ENCODE results near the gene FAM135A.

The FAM135A gene

GRCh38 chr6:70503813-70504465 lies 90.6 kb downstream of the FAM135A start:
- no peaks in the 10 kb centered on the region for H3K4me1 Mint-ChIP-seq
- H3K4me3 Mint-ChIP-seq: no peak overlapping the region
- no peak for ATAC-seq (replicated peaks; ENCODE audit: extremely low read depth, poor library complexity, severe bottlenecking)
- DNase-seq (ENCODE audit: low spot score in 2 of 2): no peak
- H3K27me3 Mint-ChIP-seq: no peaks in the 10 kb centered on the region
- no peak overlapping the region for H3K27ac Mint-ChIP-seq (ENCODE audit: low read depth)
- H3K9me3 Mint-ChIP-seq: peaks cover 10% of the 10 kb centered on the region
- H3K36me3 Mint-ChIP-seq (ENCODE audit: insufficient read depth): peaks cover 12% of the 10 kb centered on the region

- Mint-ChIP-seq H3K27ac (ENCODE audit: low read depth) (no peak overlapping the region), H3K27me3 (no peaks in the 10 kb centered on the region), H3K4me3 (no peak overlapping the region), H3K4me1 (no peaks in the 10 kb centered on the region), H3K9me3 (peaks cover 6% of the 10 kb centered on the region), H3K36me3 (ENCODE audit: insufficient read depth) (peaks cover 9% of the 10 kb centered on the region)
- DNase-seq (ENCODE audit: low spot score in 2 of 2) (no peak), ATAC-seq (replicated peaks; ENCODE audit: extremely low read depth, poor library complexity, severe bottlenecking) (no peak)
Observed at GRCh38 chr6:70506321-70506720, 93.0 kb downstream of the FAM135A start.

- DNase-seq (ENCODE audit: low spot score in 2 of 2): no peak
- peaks cover 9% of the 10 kb centered on the region for H3K36me3 Mint-ChIP-seq (ENCODE audit: insufficient read depth)
- H3K27ac Mint-ChIP-seq (ENCODE audit: low read depth): no peak overlapping the region
- no peaks in the 10 kb centered on the region for H3K4me1 Mint-ChIP-seq
- peaks cover 6% of the 10 kb centered on the region for H3K9me3 Mint-ChIP-seq
- H3K4me3 Mint-ChIP-seq: no peak overlapping the region
- H3K27me3 Mint-ChIP-seq: no peaks in the 10 kb centered on the region
- ATAC-seq (replicated peaks; ENCODE audit: extremely low read depth, poor library complexity, severe bottlenecking): no peak
Observed at GRCh38 chr6:70507161-70507560, 93.9 kb downstream of the FAM135A start.

GRCh38 chr6:70508953-70509352 lies 95.6 kb downstream of the FAM135A start:
- Mint-ChIP-seq H3K4me1 (no peaks in the 10 kb centered on the region), H3K9me3 (peaks cover 5% of the 10 kb centered on the region), H3K4me3 (no peak overlapping the region), H3K27me3 (no peaks in the 10 kb centered on the region), H3K27ac (ENCODE audit: low read depth) (no peak overlapping the region), H3K36me3 (ENCODE audit: insufficient read depth) (peaks cover 7% of the 10 kb centered on the region)
- no peak for DNase-seq (ENCODE audit: low spot score in 2 of 2)
- no peak for ATAC-seq (replicated peaks; ENCODE audit: extremely low read depth, poor library complexity, severe bottlenecking)

- Mint-ChIP-seq H3K36me3 (ENCODE audit: insufficient read depth) (peaks cover under 1% of the 10 kb centered on the region), H3K27me3 (no peaks in the 10 kb centered on the region), H3K4me1 (no peaks in the 10 kb centered on the region), H3K27ac (ENCODE audit: low read depth) (no peak overlapping the region), H3K4me3 (no peak overlapping the region), H3K9me3 (no peaks in the 10 kb centered on the region)
- DNase-seq (ENCODE audit: low spot score in 2 of 2): no peak
- ATAC-seq (replicated peaks; ENCODE audit: extremely low read depth, poor library complexity, severe bottlenecking): no peak
Observed at GRCh38 chr6:70510600-70510999, 97.3 kb downstream of the FAM135A start.

- DNase-seq (ENCODE audit: low spot score in 2 of 2) (no peak), ATAC-seq (replicated peaks; ENCODE audit: extremely low read depth, poor library complexity, severe bottlenecking) (no peak)
- H3K4me1 Mint-ChIP-seq: no peaks in the 10 kb centered on the region
- no peak overlapping the region for H3K27ac Mint-ChIP-seq (ENCODE audit: low read depth)
- no peak overlapping the region for H3K4me3 Mint-ChIP-seq
- H3K27me3 Mint-ChIP-seq: no peaks in the 10 kb centered on the region
- no peaks in the 10 kb centered on the region for H3K9me3 Mint-ChIP-seq
- H3K36me3 Mint-ChIP-seq (ENCODE audit: insufficient read depth): peaks cover 1% of the 10 kb centered on the region
Observed at GRCh38 chr6:70518723-70519122, 105.4 kb downstream of the FAM135A start.

- H3K27me3 Mint-ChIP-seq: no peaks in the 10 kb centered on the region
- H3K9me3 Mint-ChIP-seq: no peaks in the 10 kb centered on the region
- no peak for ATAC-seq (replicated peaks; ENCODE audit: extremely low read depth, poor library complexity, severe bottlenecking)
- DNase-seq (ENCODE audit: low spot score in 2 of 2): no peak
- H3K36me3 Mint-ChIP-seq (ENCODE audit: insufficient read depth): peaks cover 1% of the 10 kb centered on the region
- H3K27ac Mint-ChIP-seq (ENCODE audit: low read depth): no peak overlapping the region
- no peaks in the 10 kb centered on the region for H3K4me1 Mint-ChIP-seq
- H3K4me3 Mint-ChIP-seq: no peak overlapping the region
Observed at GRCh38 chr6:70520575-70520974, 107.3 kb downstream of the FAM135A start.

GRCh38 chr6:70524721-70525286 lies 111.5 kb downstream of the FAM135A start:
- no peaks in the 10 kb centered on the region for H3K9me3 Mint-ChIP-seq
- peaks cover 5% of the 10 kb centered on the region for H3K36me3 Mint-ChIP-seq (ENCODE audit: insufficient read depth)
- DNase-seq (ENCODE audit: low spot score in 2 of 2) (no peak), ATAC-seq (replicated peaks; ENCODE audit: extremely low read depth, poor library complexity, severe bottlenecking) (no peak)
- H3K27ac Mint-ChIP-seq (ENCODE audit: low read depth): no peak overlapping the region
- no peaks in the 10 kb centered on the region for H3K4me1 Mint-ChIP-seq
- H3K4me3 Mint-ChIP-seq: no peak overlapping the region
- H3K27me3 Mint-ChIP-seq: no peaks in the 10 kb centered on the region

- no peaks in the 10 kb centered on the region for H3K27me3 Mint-ChIP-seq
- DNase-seq (ENCODE audit: low spot score in 2 of 2): no peak
- ATAC-seq (replicated peaks; ENCODE audit: extremely low read depth, poor library complexity, severe bottlenecking): no peak
- no peak overlapping the region for H3K4me3 Mint-ChIP-seq
- no peaks in the 10 kb centered on the region for H3K9me3 Mint-ChIP-seq
- no peak overlapping the region for H3K27ac Mint-ChIP-seq (ENCODE audit: low read depth)
- H3K4me1 Mint-ChIP-seq: no peaks in the 10 kb centered on the region
- peaks cover 5% of the 10 kb centered on the region for H3K36me3 Mint-ChIP-seq (ENCODE audit: insufficient read depth)
Observed at GRCh38 chr6:70527071-70527737, 113.9 kb downstream of the FAM135A start.

GRCh38 chr6:70530023-70530422 lies 116.7 kb downstream of the FAM135A start:
- H3K36me3 Mint-ChIP-seq (ENCODE audit: insufficient read depth): peaks cover 5% of the 10 kb centered on the region
- H3K9me3 Mint-ChIP-seq: no peaks in the 10 kb centered on the region
- H3K4me3 Mint-ChIP-seq: no peak overlapping the region
- DNase-seq (ENCODE audit: low spot score in 2 of 2) (no peak), ATAC-seq (replicated peaks; ENCODE audit: extremely low read depth, poor library complexity, severe bottlenecking) (no peak)
- no peak overlapping the region for H3K27ac Mint-ChIP-seq (ENCODE audit: low read depth)
- no peaks in the 10 kb centered on the region for H3K27me3 Mint-ChIP-seq
- H3K4me1 Mint-ChIP-seq: no peaks in the 10 kb centered on the region

GRCh38 chr6:70531133-70531532 lies 117.8 kb downstream of the FAM135A start:
- peaks cover 3% of the 10 kb centered on the region for H3K36me3 Mint-ChIP-seq (ENCODE audit: insufficient read depth)

GRCh38 chr6:70537266-70537665 lies 124.0 kb downstream of the FAM135A start:
- ATAC-seq (replicated peaks; ENCODE audit: extremely low read depth, poor library complexity, severe bottlenecking) (no peak), DNase-seq (ENCODE audit: low spot score in 2 of 2) (no peak)
- peaks cover 2% of the 10 kb centered on the region for H3K36me3 Mint-ChIP-seq (ENCODE audit: insufficient read depth)
- no peak overlapping the region for H3K4me3 Mint-ChIP-seq
- no peaks in the 10 kb centered on the region for H3K4me1 Mint-ChIP-seq
- no peak overlapping the region for H3K27ac Mint-ChIP-seq (ENCODE audit: low read depth)
- no peaks in the 10 kb centered on the region for H3K9me3 Mint-ChIP-seq
- no peaks in the 10 kb centered on the region for H3K27me3 Mint-ChIP-seq

More at GRCh38 chr6:70531133-70531532, 117.8 kb downstream of the FAM135A start:
- H3K27me3 Mint-ChIP-seq: no peaks in the 10 kb centered on the region
- DNase-seq (ENCODE audit: low spot score in 2 of 2) (no peak), ATAC-seq (replicated peaks; ENCODE audit: extremely low read depth, poor library complexity, severe bottlenecking) (no peak)
- H3K4me1 Mint-ChIP-seq: no peaks in the 10 kb centered on the region
- H3K27ac Mint-ChIP-seq (ENCODE audit: low read depth): no peak overlapping the region
- H3K9me3 Mint-ChIP-seq: no peaks in the 10 kb centered on the region
- no peak overlapping the region for H3K4me3 Mint-ChIP-seq

- Mint-ChIP-seq H3K4me1 (no peaks in the 10 kb centered on the region), H3K27ac (ENCODE audit: low read depth) (no peak overlapping the region), H3K27me3 (no peaks in the 10 kb centered on the region), H3K36me3 (ENCODE audit: insufficient read depth) (peaks cover 2% of the 10 kb centered on the region), H3K9me3 (no peaks in the 10 kb centered on the region), H3K4me3 (no peak overlapping the region)
- ATAC-seq (replicated peaks; ENCODE audit: extremely low read depth, poor library complexity, severe bottlenecking) (no peak), DNase-seq (ENCODE audit: low spot score in 2 of 2) (no peak)
Observed at GRCh38 chr6:70538376-70538775, 125.1 kb downstream of the FAM135A start.

Measured in central memory CD8-positive, alpha-beta T cell (primary cell).